GM12878 (cell line): ENCODE results near the gene HAUS7.

Experiments
- ATF7 ChIP-seq: fragments of 450-650 bp; IDR thresholded peaks from 2 replicates; pipeline ENCODE4 v1.6.1; 2016; ENCODE audit warnings: low read depth, mild to moderate bottlenecking
- CTCF ChIP-seq, 3 experiments: IDR thresholded peaks in 2 of 3; conservative IDR thresholded peaks in 1 of 3; 2 replicates each; pipeline ENCODE4 v1.5.1; 2011; ENCODE audit warnings: low read depth in 3 of 3, low read length in 3 of 3, mild to moderate bottlenecking in 3 of 3, control low read depth in 2 of 3, moderate library complexity in 2 of 3, inconsistent platforms in 1 of 3, mixed read lengths in 1 of 3; ENCODE audit not compliant: control insufficient read depth in 2 of 3, insufficient read depth in 1 of 3; ENCODE audit errors: extremely low read depth in 1 of 3
- POLR2A ChIP-seq: IDR thresholded peaks from 2 replicates; pipeline ENCODE4 v1.6.1; 2011; ENCODE audit warnings: low read depth, mild to moderate bottlenecking, low read length
- TCF12 ChIP-seq: IDR thresholded peaks from 2 replicates; pipeline ENCODE4 v1.6.1; 2011; ENCODE audit warnings: low read depth, mild to moderate bottlenecking, low read length

GRCh38 chrX:153408221-153408721 is 62.1 kb downstream of the HAUS7 start:
- no peak for TF ChIP-seq CTCF (IDR thresholded peaks at IDR 0.05 in 2 of 3, conservative IDR thresholded peaks at IDR 0.05 in 1 of 3; ENCODE audit: control insufficient read depth in 2 of 3, extremely low read depth in 1 of 3, insufficient read depth in 1 of 3, low read depth in 3 of 3, low read length in 3 of 3)
- TF ChIP-seq POLR2A = no peak
- no peak for TF ChIP-seq TCF12
- TF ChIP-seq ATF7 = no peak
